ENCODE data around the gene LHX2.

LHX2 gene

GRCh38 chr9:124017929-124018729 is 6.6 kb downstream of the LHX2 start:
- peak overlapping the region; percentile 32 for H3K4me3 ChIP-seq (replicated peaks; ENCODE audit: low read depth, low read length)
- TF ChIP-seq CTCF (IDR thresholded peaks at IDR 0.05; ENCODE audit: low read length, missing control alignments) = no peak

GRCh38 chr9:124018730-124019697 is 7.4 kb downstream of the LHX2 start:
- H3K4me3 ChIP-seq (replicated peaks; ENCODE audit: low read depth, low read length) = peak overlapping the region; percentile 32
- no peak for TF ChIP-seq CTCF (IDR thresholded peaks at IDR 0.05; ENCODE audit: low read length, missing control alignments)
- no peak for DNase-seq (ENCODE audit: low read depth)

More at GRCh38 chr9:124017929-124018729, 6.6 kb downstream of the LHX2 start:
- no peak for DNase-seq (ENCODE audit: low read depth)

- no peak overlapping the region for H3K4me3 ChIP-seq (replicated peaks; ENCODE audit: low read depth, low read length)
- TF ChIP-seq CTCF (IDR thresholded peaks at IDR 0.05; ENCODE audit: low read length, missing control alignments) = no peak
- DNase-seq (ENCODE audit: low read depth) = no peak
These were observed 8.4 kb downstream of the LHX2 start for GRCh38 chr9:124019771-124020519.

GRCh38 chr9:124020520-124021384 is 9.2 kb downstream of the LHX2 start:
- no peak overlapping the region for H3K4me3 ChIP-seq (replicated peaks; ENCODE audit: low read depth, low read length)
- TF ChIP-seq CTCF (IDR thresholded peaks at IDR 0.05; ENCODE audit: low read length, missing control alignments) = no peak
- no peak for DNase-seq (ENCODE audit: low read depth)

- TF ChIP-seq CTCF (IDR thresholded peaks at IDR 0.05; ENCODE audit: low read length, missing control alignments) = no peak
- H3K4me3 ChIP-seq (replicated peaks; ENCODE audit: low read depth, low read length) = no peak overlapping the region
- no peak for DNase-seq (ENCODE audit: low read depth)
These were observed 9.8 kb downstream of the LHX2 start for GRCh38 chr9:124021385-124021769.
